Smooth muscle cell (in vitro differentiated cells): Measurements from ENCODE around the gene TBXT. TPM values are rescaled to one million over a fixed set of nuclear protein-coding genes. Genes with fewer than 3 reads are reported as not detected.

Experiments
- DNase-seq: peaks from one replicate; lab custom pipeline; 2025; ENCODE audit not compliant: unreplicated experiment; lab: John Stamatoyannopoulos, UW
- H2AFZ ChIP-seq: fragments of 200-600 bp; sonication (generic); 2 replicates; pipeline ENCODE4 v1.6.0; 2016; ENCODE audit warnings: antibody characterized with exemption, low read depth, mild to moderate bottlenecking
- H3F3A ChIP-seq: fragments of 200-600 bp; sonication (generic); 2 replicates; pipeline ENCODE4 v1.6.0; 2017; ENCODE audit warnings: antibody characterized with exemption, low read depth
- H3K27ac ChIP-seq: fragments of 200-600 bp; sonication (generic); 2 replicates; pipeline ENCODE4 v1.5.1; 2016; ENCODE audit warnings: low read depth, mild to moderate bottlenecking
- H3K27me3 ChIP-seq: fragments of 200-600 bp; sonication (generic); 2 replicates; pipeline ENCODE4 v1.6.1; 2016; ENCODE audit warnings: low read depth, mild to moderate bottlenecking
- H3K36me3 ChIP-seq: fragments of 200-600 bp; sonication (generic); 2 replicates; pipeline ENCODE4 v1.5.1; 2016; ENCODE audit warnings: low read depth
- H3K4me1 ChIP-seq: fragments of 200-600 bp; sonication (generic); 2 replicates; pipeline ENCODE4 v1.5.1; 2016; ENCODE audit warnings: low read depth
- H3K4me2 ChIP-seq: fragments of 200-600 bp; sonication (generic); 2 replicates; pipeline ENCODE4 v1.6.0; 2016; ENCODE audit warnings: mild to moderate bottlenecking
- H3K4me3 ChIP-seq: fragments of 200-600 bp; sonication (generic); 2 replicates; pipeline ENCODE4 v1.5.1; 2016; ENCODE audit warnings: mild to moderate bottlenecking
- H3K79me2 ChIP-seq: fragments of 200-600 bp; sonication (generic); 2 replicates; pipeline ENCODE4 v1.6.0; 2016; ENCODE audit warnings: low read depth, mild to moderate bottlenecking
- H3K9ac ChIP-seq: fragments of 200-600 bp; sonication (generic); 2 replicates; pipeline ENCODE4 v1.6.0; 2016; ENCODE audit warnings: low read depth
- H3K9me3 ChIP-seq: fragments of 200-600 bp; sonication (generic); replicated peaks from 2 replicates; pipeline ENCODE4 v1.5.1; 2016; ENCODE audit warnings: low read depth
- H4K20me1 ChIP-seq: fragments of 200-600 bp; sonication (generic); 2 replicates; pipeline ENCODE4 v1.6.0; 2016; ENCODE audit warnings: low read depth
- CTCF ChIP-seq: fragments of 200-600 bp; sonication (generic); IDR thresholded peaks from 2 replicates; pipeline ENCODE4 v1.5.1; 2017; ENCODE audit warnings: borderline replicate concordance, mild to moderate bottlenecking, antibody characterized with exemption; ENCODE audit not compliant: insufficient read depth, poor library complexity, severe bottlenecking
- WGBS: methylation state at CpG from one replicate; pipeline ENCODE4 v1.1.7; 2016; ENCODE audit warnings: low lambda C conversion rate; 5-methylcytosine and 5-hydroxymethylcytosine counted together
- polyA plus RNA-seq: library from polyadenylated mRNA; unstranded; fragments of >200 nt; fragmentation: Nextera tagmentation; extraction: Ambion mirVana; gene quantifications from 2 replicates; pipeline ENCODE4 v1.2.1, GENCODE V29; 2016
- total RNA-seq: library from RNA; depleted of rRNA; stranded (reverse); fragments of >200 nt; gene quantifications from 2 replicates; pipeline ENCODE4 v1.2.3, GENCODE V29; 2014

Gene TBXT
- total and polyA plus RNA-seq, 2 experiments from 2014 or later: not detected

- no peak overlapping the region for H2AFZ ChIP-seq
- no peak overlapping the region for H3K27ac ChIP-seq
- H3K27me3 ChIP-seq: peaks cover 21% of the 10 kb centered on the region
- DNase-seq: no peak
- no peaks in the 10 kb centered on the region for H4K20me1 ChIP-seq
- H3K4me2 ChIP-seq: no peak overlapping the region
- H3F3A ChIP-seq: no peaks in the 10 kb centered on the region
- H3K36me3 ChIP-seq: no peaks in the 10 kb centered on the region
- no peak overlapping the region for H3K4me3 ChIP-seq
- TF ChIP-seq CTCF: no peak
- no peaks in the 10 kb centered on the region for H3K79me2 ChIP-seq
- no peak overlapping the region for H3K9ac ChIP-seq
- WGBS: 91% methylated on average over 28 of the region's 28 CpGs
- H3K4me1 ChIP-seq: no peaks in the 10 kb centered on the region
- H3K9me3 ChIP-seq: no peaks in the 10 kb centered on the region
Observed at GRCh38 chr6:166157930-166158617, 9.6 kb downstream of the TBXT start.

GRCh38 chr6:166156942-166157341 is 10.7 kb downstream of the TBXT start:
- no peak overlapping the region for H3K9ac ChIP-seq
- no peaks in the 10 kb centered on the region for H3K79me2 ChIP-seq
- no peaks in the 10 kb centered on the region for H3F3A ChIP-seq
- no peak for DNase-seq
- peaks cover 9% of the 10 kb centered on the region for H3K27me3 ChIP-seq
- no peaks in the 10 kb centered on the region for H3K36me3 ChIP-seq
- H3K4me3 ChIP-seq: no peak overlapping the region
- no peaks in the 10 kb centered on the region for H3K4me1 ChIP-seq
- peak; percentile 46 for TF ChIP-seq CTCF
- no peak overlapping the region for H2AFZ ChIP-seq
- H4K20me1 ChIP-seq: no peaks in the 10 kb centered on the region
- no peak overlapping the region for H3K4me2 ChIP-seq
- H3K27ac ChIP-seq: no peak overlapping the region
- H3K9me3 ChIP-seq: no peaks in the 10 kb centered on the region
- 65% methylated on average over 7 of the region's 7 CpGs for WGBS

DNA sequence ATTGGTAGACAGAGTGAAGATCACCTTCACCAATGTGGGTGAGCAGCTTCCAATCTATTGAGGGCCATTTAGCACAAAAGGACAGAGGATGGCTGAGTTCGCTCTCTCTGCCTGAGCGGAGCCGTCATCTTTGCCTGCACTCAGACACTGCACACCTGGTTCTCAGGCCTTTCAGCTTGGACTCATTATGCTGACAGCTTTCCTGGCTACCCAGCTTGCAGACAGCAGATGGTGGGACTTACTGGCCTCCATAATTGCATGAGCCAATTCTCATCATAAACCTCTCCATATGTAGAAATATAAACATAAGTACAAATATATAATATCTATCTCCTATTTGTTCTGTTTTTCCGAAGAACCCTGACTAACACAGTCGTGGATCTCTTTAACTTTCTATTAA is 13.7 kb downstream of the TBXT start:
- TF ChIP-seq CTCF: no peak
- Histone ChIP-seq H3K4me1 (no peaks in the 10 kb centered on the region), H3K27me3 (peaks cover 4% of the 10 kb centered on the region), H3K4me2 (no peak overlapping the region), H2AFZ (no peak overlapping the region), H3K9me3 (no peaks in the 10 kb centered on the region), H4K20me1 (no peaks in the 10 kb centered on the region), H3K9ac (no peak overlapping the region), H3K36me3 (no peaks in the 10 kb centered on the region), H3K79me2 (no peaks in the 10 kb centered on the region), H3K27ac (no peak overlapping the region), H3F3A (no peaks in the 10 kb centered on the region), H3K4me3 (no peak overlapping the region)
- no peak for DNase-seq
- WGBS: 95% methylated on average over 5 of the region's 5 CpGs

DNA sequence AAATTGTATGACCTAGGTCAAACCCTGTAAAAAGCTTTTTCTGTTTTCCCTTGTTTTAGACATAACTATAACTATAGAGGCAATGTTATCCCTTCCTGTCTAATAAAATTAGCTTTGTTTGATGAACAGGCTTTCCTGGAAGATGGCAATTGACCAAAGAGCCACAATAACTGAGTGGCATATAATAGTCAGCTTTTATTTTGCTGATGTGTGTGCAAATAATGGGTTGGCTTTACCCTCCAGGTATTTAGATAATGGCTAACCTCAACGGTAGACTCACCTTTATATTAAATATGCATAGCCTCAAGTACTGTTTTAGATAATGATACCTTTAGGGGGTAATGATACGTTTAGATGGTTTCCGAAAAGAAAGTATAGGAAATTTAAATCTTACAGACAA is 15.0 kb downstream of the TBXT start:
- Histone ChIP-seq H3K9me3 (no peaks in the 10 kb centered on the region), H3K4me3 (no peak overlapping the region), H3K27ac (no peak overlapping the region), H3F3A (no peaks in the 10 kb centered on the region), H2AFZ (no peak overlapping the region), H3K79me2 (no peaks in the 10 kb centered on the region), H3K36me3 (no peaks in the 10 kb centered on the region), H4K20me1 (no peaks in the 10 kb centered on the region), H3K9ac (no peak overlapping the region), H3K4me2 (no peak overlapping the region), H3K4me1 (no peaks in the 10 kb centered on the region), H3K27me3 (peaks cover 4% of the 10 kb centered on the region)
- TF ChIP-seq CTCF: no peak
- 81% methylated on average over 3 of the region's 3 CpGs for WGBS
- DNase-seq: no peak
